ENCODE results near the gene GSTA3. TPM values are rescaled to one million over a fixed set of nuclear protein-coding genes. Genes with fewer than 3 reads are reported as not detected.
"Not testable (repeated sequence)": the region's sequence is repeated elsewhere in the genome, so short reads cannot be mapped to it uniquely, and the experiment has no call there.

Gene GSTA3
- polyA plus RNA-seq, 1 donor, result 0.52 TPM

- DNase-seq, result no peak
Measured at GRCh38 chr6:52914516-52914915, 5.0 kb upstream of the GSTA3 start.

- no peak for DNase-seq
Measured at GRCh38 chr6:52910091-52910490, 593 bp upstream of the GSTA3 start.

- DNase-seq, result no peak
Measured at GRCh38 chr6:52909131-52909530, 367 bp downstream of the GSTA3 start.

GRCh38 chr6:52908526-52908925, 972 bp downstream of the GSTA3 start:
- DNase-seq, result no peak

- DNase-seq, result no peak
Measured at GRCh38 chr6:52904562-52905279, 4.8 kb downstream of the GSTA3 start.

GRCh38 chr6:52900536-52900935, 9.0 kb downstream of the GSTA3 start:
- DNase-seq, result no peak

- DNase-seq, result not testable (repeated sequence)
Measured at GRCh38 chr6:52895790-52896189, 13.7 kb downstream of the GSTA3 start.

GRCh38 chr6:52894285-52894684, 15.2 kb downstream of the GSTA3 start:
- no peak for DNase-seq

GRCh38 chr6:52893803-52894202, 15.7 kb downstream of the GSTA3 start:
- no peak for DNase-seq

- DNase-seq, result no peak
Measured at GRCh38 chr6:52893221-52893620, 16.3 kb downstream of the GSTA3 start.

GRCh38 chr6:52890018-52890417, 19.5 kb downstream of the GSTA3 start:
- DNase-seq, result no peak

- DNase-seq, result no peak
Measured at GRCh38 chr6:52887910-52888524, 21.5 kb downstream of the GSTA3 start.

GRCh38 chr6:52881996-52882841, 27.3 kb downstream of the GSTA3 start:
- peak; percentile 59 for DNase-seq

- DNase-seq, result no peak
Measured at GRCh38 chr6:52881662-52881995, 27.9 kb downstream of the GSTA3 start.

GRCh38 chr6:52877786-52878185, 31.7 kb downstream of the GSTA3 start:
- no peak for DNase-seq

- DNase-seq, result no peak
Measured at GRCh38 chr6:52877168-52877567, 32.3 kb downstream of the GSTA3 start.

GRCh38 chr6:52876056-52876787, 33.3 kb downstream of the GSTA3 start:
- no peak for DNase-seq

- DNase-seq, result no peak
Measured at GRCh38 chr6:52872031-52872430, 37.5 kb downstream of the GSTA3 start.

- no peak for DNase-seq
Measured at GRCh38 chr6:52871621-52872020, 37.9 kb downstream of the GSTA3 start.

GRCh38 chr6:52870335-52871091, 39.0 kb downstream of the GSTA3 start:
- not testable (repeated sequence) for DNase-seq

GRCh38 chr6:52868899-52869298, 40.6 kb downstream of the GSTA3 start:
- DNase-seq, result not testable (repeated sequence)

GRCh38 chr6:52868240-52868639, 41.3 kb downstream of the GSTA3 start:
- no peak for DNase-seq

All from left kidney (tissue), 2 donors.